GM12892 (cell line): ENCODE results near the gene RANBP10.

Experiments used
- POLR2A ChIP-seq: IDR thresholded peaks from 2 replicates; pipeline ENCODE4 v1.6.1; 2011; ENCODE audit warnings: low read depth, low read length, control low read depth
- POLR2AphosphoS5 ChIP-seq: IDR thresholded peaks from 2 replicates; pipeline ENCODE4 v1.6.1; 2011; ENCODE audit warnings: low read depth, low read length, control low read depth

DNA sequence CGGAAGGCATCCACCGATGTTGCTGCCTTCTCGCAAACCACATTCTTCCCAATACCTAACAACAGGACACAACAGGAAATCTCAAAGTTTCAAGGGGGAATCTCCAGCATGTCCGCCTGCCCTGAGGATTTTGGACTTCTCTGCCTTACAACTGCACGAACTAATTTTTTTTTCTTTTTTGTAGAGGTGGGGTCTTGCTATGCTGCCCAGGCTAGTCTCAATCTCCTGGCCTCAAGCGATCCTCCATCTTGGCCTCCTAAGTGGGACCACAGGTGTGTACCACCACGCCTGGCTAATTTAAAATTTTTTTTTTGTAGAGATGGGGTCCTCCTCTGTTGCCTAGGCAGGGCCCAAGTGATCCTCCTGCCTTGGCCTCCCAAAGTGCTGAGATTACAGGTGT is 130.4 kb downstream of the RANBP10 start:
- TF ChIP-seq POLR2A = no peak
- no peak for TF ChIP-seq POLR2AphosphoS5
